RWPE2 (cell line): ENCODE measurements around the gene NPAS1.
A peak's percentile ranks its signal among the peaks of the same experiment; 100 is the strongest.
"Not testable (repeated sequence)": the region's sequence is repeated elsewhere in the genome, so short reads cannot be mapped to it uniquely, and the experiment has no call there.

Experiments
- ATAC-seq: fragments of 200-7000 bp; cut with Tn5 transposase; 3 replicates; pipeline ENCODE4 v1.9.1; 2021; ENCODE audit warnings: low read depth
- DNase-seq: peaks from one replicate; pipeline ENCODE4 v3.0.0-alpha.2; 2020; ENCODE audit warnings: low spot score
- H3K27ac ChIP-seq: fragments of 450-650 bp; 2 replicates; pipeline ENCODE4 v1.5.1; 2017; ENCODE audit warnings: mild to moderate bottlenecking; ENCODE audit not compliant: poor library complexity, severe bottlenecking
- H3K27me3 ChIP-seq: fragments of 250-450 bp; sonication (Bioruptor Pico); 2 replicates; pipeline ENCODE4 v1.5.1; 2021; ENCODE audit warnings: mild to moderate bottlenecking, moderate library complexity; ENCODE audit not compliant: insufficient read depth, poor library complexity, severe bottlenecking
- H3K36me3 ChIP-seq: fragments of 250-450 bp; sonication (Bioruptor Pico); 2 replicates; pipeline ENCODE4 v1.5.1; 2020; ENCODE audit warnings: low read depth, mild to moderate bottlenecking, moderate library complexity
- H3K4me1 ChIP-seq: fragments of 250-450 bp; sonication (Bioruptor Pico); 2 replicates; pipeline ENCODE4 v1.5.1; 2021; ENCODE audit warnings: mild to moderate bottlenecking, moderate library complexity; ENCODE audit not compliant: insufficient read depth, poor library complexity, severe bottlenecking
- H3K4me3 ChIP-seq: fragments of 250-450 bp; sonication (Bioruptor Pico); 2 replicates; pipeline ENCODE4 v1.5.1; 2021; ENCODE audit warnings: mild to moderate bottlenecking, moderate library complexity; ENCODE audit not compliant: severe bottlenecking
- H3K9me3 ChIP-seq: fragments of 250-450 bp; sonication (Bioruptor Pico); 2 replicates; pipeline ENCODE4 v1.5.1; 2021; ENCODE audit warnings: mild to moderate bottlenecking, moderate library complexity; ENCODE audit not compliant: severe bottlenecking
- CTCF ChIP-seq: fragments of 450-650 bp; IDR thresholded peaks from one replicate; pipeline ENCODE4 v1.5.1; 2017; ENCODE audit warnings: mild to moderate bottlenecking, moderate library complexity; ENCODE audit not compliant: poor library complexity, severe bottlenecking

NPAS1 gene

GRCh38 chr19:47005164-47005641 is 14.4 kb upstream of the NPAS1 start:
- Histone ChIP-seq H3K27me3 (no peaks in the 10 kb centered on the region), H3K27ac (no peak overlapping the region), H3K4me3 (no peak overlapping the region), H3K36me3 (peaks cover 5% of the 10 kb centered on the region; the same call in 1 of the 2 replicates), H3K9me3 (no peaks in the 10 kb centered on the region), H3K4me1 (no peaks in the 10 kb centered on the region)
- no peak for TF ChIP-seq CTCF
- ATAC-seq (no peak), DNase-seq (no peak)

DNA sequence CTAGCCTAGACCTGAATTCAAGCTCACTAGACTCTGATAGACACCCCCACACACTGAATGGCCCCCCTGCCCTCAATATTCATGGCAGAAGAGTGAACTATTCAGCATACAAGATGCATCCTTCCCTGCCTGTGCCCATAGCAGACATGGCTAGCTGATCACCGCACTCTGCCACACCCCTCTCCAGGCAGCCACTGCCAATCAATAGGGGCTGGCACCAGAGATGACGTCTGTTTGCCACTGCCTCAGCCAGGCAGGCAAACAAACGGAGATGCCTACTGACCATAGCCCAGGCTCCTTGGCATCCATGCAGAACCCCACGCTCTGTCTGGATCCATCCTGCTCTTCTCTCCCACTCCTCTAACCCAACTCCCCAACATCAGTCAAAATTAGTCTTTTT is 13.8 kb upstream of the NPAS1 start:
- Histone ChIP-seq H3K36me3 (no peaks in the 10 kb centered on the region; the same call in 1 of the 2 replicates), H3K9me3 (no peaks in the 10 kb centered on the region), H3K4me1 (no peaks in the 10 kb centered on the region), H3K4me3 (no peak overlapping the region), H3K27me3 (no peaks in the 10 kb centered on the region), H3K27ac (no peak overlapping the region)
- ATAC-seq (no peak), DNase-seq (no peak)
- TF ChIP-seq CTCF: no peak

- no peak for DNase-seq
- Histone ChIP-seq H3K4me3 (no peak overlapping the region), H3K27ac (no peak overlapping the region), H3K36me3 (no peaks in the 10 kb centered on the region; the same call in 1 of the 2 replicates), H3K27me3 (no peaks in the 10 kb centered on the region), H3K4me1 (no peaks in the 10 kb centered on the region), H3K9me3 (no peaks in the 10 kb centered on the region)
- no peak; the same call in 2 of the 3 replicates for ATAC-seq
- TF ChIP-seq CTCF: no peak
Measured at GRCh38 chr19:47006496-47006895, 13.1 kb upstream of the NPAS1 start.

- H3K4me3 ChIP-seq, H3K36me3 ChIP-seq, H3K27ac ChIP-seq, DNase-seq, H3K4me1 ChIP-seq, ATAC-seq, H3K9me3 ChIP-seq, H3K27me3 ChIP-seq: not testable (repeated sequence)
Measured at GRCh38 chr19:47010549-47010948, 9.1 kb upstream of the NPAS1 start.

DNA sequence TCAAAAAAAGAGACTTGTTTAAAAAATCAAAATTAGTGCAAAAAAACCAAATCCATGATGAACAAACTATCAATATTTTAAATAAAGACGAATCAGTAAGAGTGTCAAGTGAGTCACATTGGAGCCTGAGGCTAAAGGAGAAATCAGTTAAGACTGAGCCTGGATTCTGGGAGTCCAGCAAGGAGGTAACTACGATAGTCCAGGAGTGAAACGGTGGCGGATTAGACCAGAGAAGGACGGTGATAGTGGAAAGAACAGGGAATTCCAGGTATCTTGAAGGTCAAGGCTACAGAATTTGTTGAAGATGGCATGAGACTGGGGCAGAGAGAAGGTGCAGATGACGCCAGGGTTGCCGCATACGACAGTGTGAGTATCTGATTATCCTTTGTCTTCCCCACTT is 7.0 kb upstream of the NPAS1 start:
- no peak overlapping the region for H3K4me3 ChIP-seq
- H3K36me3 ChIP-seq: no peaks in the 10 kb centered on the region
- H3K9me3 ChIP-seq: no peaks in the 10 kb centered on the region
- ATAC-seq (peak; percentile 18; the same call in 2 of the 3 replicates), DNase-seq (no peak)
- H3K27ac ChIP-seq: no peak overlapping the region
- H3K4me1 ChIP-seq: no peaks in the 10 kb centered on the region
- no peak for TF ChIP-seq CTCF
- no peaks in the 10 kb centered on the region for H3K27me3 ChIP-seq
